Esophagus squamous epithelium (tissue), 5 donors: ENCODE data around the gene PPFIBP1. TPM values are rescaled to one million over a fixed set of nuclear protein-coding genes. Genes with fewer than 3 reads are reported as not detected.
"Not testable (repeated sequence)": the region's sequence is repeated elsewhere in the genome, so short reads cannot be mapped to it uniquely, and the experiment has no call there.

Source experiments
- DNase-seq: peaks from one replicate; lab custom pipeline; 2025; lab: John Stamatoyannopoulos, UW
- H3K27ac ChIP-seq, 4 donors: fragments of 200-600 bp; sonication (generic); one replicate each; pipeline ENCODE4 v1.5.1; 2016 to 2019; ENCODE audit warnings: mild to moderate bottlenecking in 1 of 4
- H3K27me3 ChIP-seq, 4 donors: fragments of 200-600 bp; sonication (generic); 1 replicate in 3 of 4; 2 replicates in 1 of 4; pipeline versions ENCODE4 v1.5.1 to v1.6.0; 2017 to 2021; ENCODE audit warnings: antibody characterized with exemption in 1 of 4
- H3K36me3 ChIP-seq, 3 donors: fragments of 200-600 bp; sonication (generic); one replicate each; pipeline ENCODE4 v1.5.1; 2016 to 2019
- H3K4me1 ChIP-seq, 3 donors: fragments of 200-600 bp; sonication (generic); one replicate each; pipeline ENCODE4 v1.5.1; 2017 to 2019
- H3K4me3 ChIP-seq, 4 donors: fragments of 200-600 bp; sonication (generic); 1 replicate in 3 of 4; 2 replicates in 1 of 4; pipeline ENCODE4 v1.5.1; 2016 to 2019; ENCODE audit warnings: mild to moderate bottlenecking in 2 of 4, moderate library complexity in 1 of 4
- H3K9me3 ChIP-seq, 3 donors: fragments of 200-600 bp; sonication (generic); one replicate each; pipeline ENCODE4 v1.5.1; 2016 to 2019
- POLR2A ChIP-seq, 4 donors: fragments of 450-650 bp; IDR thresholded peaks; one replicate each; pipeline ENCODE4 v1.6.1; 2017; ENCODE audit warnings: antibody characterized with exemption in 4 of 4, mild to moderate bottlenecking in 4 of 4, moderate library complexity in 3 of 4
- WGBS, 2 donors: methylation state at CpG; one replicate each; pipeline ENCODE4 v1.1.5; 2018; 5-methylcytosine and 5-hydroxymethylcytosine counted together
- intact Hi-C: fragments of 100-400 bp; cut with DNase I; formaldehyde crosslinking; loops from one replicate; pipeline ENCODE4 v1.15.0; 2022
- total RNA-seq, 4 donors: library from RNA; depleted of rRNA; stranded (reverse); fragments of >200 nt; gene quantifications; one replicate each; pipeline ENCODE4 v1.1.0, GENCODE V29; 2016
- TF ChIP-seq, protein P1 (sequence below), 6 experiments: fragments of 450-650 bp in 4 of 6; fragments of 200-600 bp in 2 of 6; sonication (generic) in 2 of 6; IDR thresholded peaks; one replicate each; pipeline ENCODE4 v1.5.1; 2016 to 2019; ENCODE audit warnings: antibody characterized with exemption in 6 of 6, mild to moderate bottlenecking in 4 of 6, moderate library complexity in 4 of 6
- donor health status: DM: yes; HTN: yes; CAD: no.

Gene PPFIBP1
- total RNA-seq, 4 donors from 2014 or later = 41.9 to 62.6 (median 46.7) TPM

DNA sequence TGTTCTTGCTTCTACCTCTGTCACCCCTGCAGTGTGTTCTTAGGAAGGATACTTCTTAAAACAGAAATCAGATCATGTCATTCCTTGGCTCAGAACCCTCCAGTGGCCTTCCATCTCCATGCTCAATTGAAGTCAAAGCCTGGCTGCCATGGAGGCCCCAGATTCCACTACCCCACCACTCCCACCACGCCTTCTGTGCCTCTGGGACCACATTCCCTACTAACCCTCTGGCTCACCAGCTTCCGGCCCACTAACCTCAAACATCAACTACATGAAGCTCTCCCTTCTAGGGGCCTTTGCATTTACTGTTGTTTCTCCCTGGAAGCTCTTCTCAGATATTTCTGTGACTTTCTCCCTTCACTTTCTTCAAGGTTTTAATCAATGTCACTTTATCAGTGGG lies 96.1 kb downstream of the PPFIBP1 start:
- intact Hi-C loops = no loop called here
- no peak overlapping the region for H3K4me3 ChIP-seq
- H3K27ac ChIP-seq = no peak overlapping the region
- 83 to 91% methylated on average over 2 of the region's 2 CpGs for WGBS, 2 donors
- TF ChIP-seq POLR2A (IDR thresholded peaks at IDR 0.05) = no peak
- TF ChIP-seq, protein P1, sequence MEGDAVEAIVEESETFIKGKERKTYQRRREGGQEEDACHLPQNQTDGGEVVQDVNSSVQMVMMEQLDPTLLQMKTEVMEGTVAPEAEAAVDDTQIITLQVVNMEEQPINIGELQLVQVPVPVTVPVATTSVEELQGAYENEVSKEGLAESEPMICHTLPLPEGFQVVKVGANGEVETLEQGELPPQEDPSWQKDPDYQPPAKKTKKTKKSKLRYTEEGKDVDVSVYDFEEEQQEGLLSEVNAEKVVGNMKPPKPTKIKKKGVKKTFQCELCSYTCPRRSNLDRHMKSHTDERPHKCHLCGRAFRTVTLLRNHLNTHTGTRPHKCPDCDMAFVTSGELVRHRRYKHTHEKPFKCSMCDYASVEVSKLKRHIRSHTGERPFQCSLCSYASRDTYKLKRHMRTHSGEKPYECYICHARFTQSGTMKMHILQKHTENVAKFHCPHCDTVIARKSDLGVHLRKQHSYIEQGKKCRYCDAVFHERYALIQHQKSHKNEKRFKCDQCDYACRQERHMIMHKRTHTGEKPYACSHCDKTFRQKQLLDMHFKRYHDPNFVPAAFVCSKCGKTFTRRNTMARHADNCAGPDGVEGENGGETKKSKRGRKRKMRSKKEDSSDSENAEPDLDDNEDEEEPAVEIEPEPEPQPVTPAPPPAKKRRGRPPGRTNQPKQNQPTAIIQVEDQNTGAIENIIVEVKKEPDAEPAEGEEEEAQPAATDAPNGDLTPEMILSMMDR (IDR thresholded peaks at IDR 0.05) = no peak
- no peak for DNase-seq
- H3K4me1 ChIP-seq = peaks cover 3 to 52% (median 8%) of the 10 kb centered on the region in 3 donors
- no peaks in the 10 kb centered on the region for H3K27me3 ChIP-seq
- no peaks in the 10 kb centered on the region for H3K36me3 ChIP-seq
- no peaks in the 10 kb centered on the region for H3K9me3 ChIP-seq

GRCh38 chr12:27622436-27623195 lies 98.6 kb downstream of the PPFIBP1 start:
- 75 to 78% methylated on average over 9 of the region's 9 CpGs for WGBS, 2 donors

GRCh38 chr12:27623645-27624044 lies 99.6 kb downstream of the PPFIBP1 start:
- no peaks in the 10 kb centered on the region for H3K36me3 ChIP-seq
- H3K27me3 ChIP-seq = no peaks in the 10 kb centered on the region
- 89 to 90% methylated on average over 5 of the region's 5 CpGs for WGBS, 2 donors
- TF ChIP-seq, protein P1 (IDR thresholded peaks at IDR 0.05) = no peak
- TF ChIP-seq POLR2A (IDR thresholded peaks at IDR 0.05) = no peak
- H3K4me1 ChIP-seq = peaks cover 4 to 58% (median 19%) of the 10 kb centered on the region in 3 donors
- H3K4me3 ChIP-seq = no peak overlapping the region
- intact Hi-C loops = no loop called here
- H3K27ac ChIP-seq = no peak overlapping the region
- H3K9me3 ChIP-seq = no peaks in the 10 kb centered on the region
- DNase-seq = no peak

More at GRCh38 chr12:27622436-27623195, 98.6 kb downstream of the PPFIBP1 start:
- Histone ChIP-seq H3K27me3 (no peaks in the 10 kb centered on the region), H3K4me3 (no peak overlapping the region), H3K4me1 (peaks cover 0 to 50% (median 14%) of the 10 kb centered on the region in 3 donors), H3K27ac (no peak overlapping the region), H3K36me3 (no peaks in the 10 kb centered on the region), H3K9me3 (no peaks in the 10 kb centered on the region)
- no peak for DNase-seq
- intact Hi-C loops = no loop called here
- TF ChIP-seq, protein P1 (IDR thresholded peaks at IDR 0.05) = no peak
- no peak for TF ChIP-seq POLR2A (IDR thresholded peaks at IDR 0.05)

DNA sequence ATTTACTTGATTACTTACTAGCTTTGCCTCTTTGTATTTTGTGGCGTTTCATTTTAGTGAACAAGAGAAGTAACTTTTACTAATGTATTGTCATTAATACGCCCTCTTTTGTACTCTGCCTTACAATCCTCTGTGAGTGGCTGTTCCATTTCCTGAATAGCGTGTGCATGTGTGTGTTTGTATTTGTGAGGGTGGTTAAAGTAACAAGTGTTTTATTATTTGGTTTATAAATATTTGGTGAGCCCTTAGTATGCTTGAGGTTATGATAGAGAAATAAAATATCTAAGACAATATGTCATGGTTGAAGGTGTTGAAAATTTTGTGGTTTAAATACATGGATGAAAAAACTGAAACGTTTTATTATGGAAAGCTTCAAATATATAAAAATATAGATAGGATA lies 100.6 kb downstream of the PPFIBP1 start:
- Histone ChIP-seq H3K4me1 (peaks cover 4 to 52% (median 19%) of the 10 kb centered on the region in 3 donors), H3K27ac (no peak overlapping the region), H3K4me3 (no peak overlapping the region), H3K9me3 (no peaks in the 10 kb centered on the region), H3K27me3 (no peaks in the 10 kb centered on the region), H3K36me3 (no peaks in the 10 kb centered on the region)
- no peak for TF ChIP-seq POLR2A (IDR thresholded peaks at IDR 0.05)
- TF ChIP-seq, protein P1 (IDR thresholded peaks at IDR 0.05) = no peak
- no peak for DNase-seq
- intact Hi-C loops = no loop called here
- WGBS, 2 donors = 54 to 55% methylated on average over 4 of the region's 4 CpGs

DNA sequence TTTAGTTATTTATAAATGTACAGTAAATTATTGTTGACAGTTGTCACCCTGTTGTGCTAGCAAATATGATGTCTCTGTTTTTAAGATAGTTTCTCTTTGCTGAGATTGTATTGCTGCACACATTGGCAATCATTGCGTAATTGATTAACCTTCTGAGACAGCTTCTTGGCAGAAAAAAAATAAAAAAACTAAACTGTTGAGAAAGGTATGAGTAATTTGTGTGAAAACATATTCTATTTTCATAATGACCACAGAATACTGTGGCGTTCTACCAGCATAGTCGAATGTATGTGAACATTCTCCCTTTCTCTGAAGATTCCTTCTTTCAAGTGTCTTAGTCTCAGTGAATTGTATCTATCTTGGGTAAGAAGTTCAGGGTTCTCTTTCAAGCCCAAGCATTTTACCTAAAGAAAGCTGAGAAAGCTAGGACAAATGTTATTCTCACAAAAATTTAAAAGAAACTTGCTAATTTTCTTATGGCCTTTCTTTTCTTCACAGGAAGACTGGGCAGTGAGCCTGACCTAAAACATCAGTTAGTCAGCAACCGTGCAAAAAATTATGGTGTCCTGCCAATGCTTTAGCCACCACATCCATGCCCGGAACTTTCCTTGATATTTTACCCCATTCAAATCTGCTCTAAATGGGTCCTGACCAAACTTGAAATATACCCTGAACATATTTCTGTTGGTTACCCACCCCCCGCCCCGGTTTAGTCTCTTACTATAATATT lies 103.3 kb downstream of the PPFIBP1 start:
- intact Hi-C loops = no loop called here
- H3K27ac ChIP-seq = peak overlapping the region; percentile 45 to 67 (median 62)
- no peaks in the 10 kb centered on the region for H3K27me3 ChIP-seq
- H3K4me1 ChIP-seq = peaks cover 4 to 50% (median 19%) of the 10 kb centered on the region in 3 donors
- WGBS, 2 donors = 35 to 48% methylated on average over 6 to 7 of the region's 7 CpGs
- no peak for DNase-seq
- no peaks in the 10 kb centered on the region for H3K9me3 ChIP-seq
- H3K4me3 ChIP-seq = no peak overlapping the region
- TF ChIP-seq, protein P1 (IDR thresholded peaks at IDR 0.05) = peak in 1 of 6 experiments; percentile 7
- TF ChIP-seq POLR2A (IDR thresholded peaks at IDR 0.05) = no peak
- H3K36me3 ChIP-seq = no peaks in the 10 kb centered on the region

DNA sequence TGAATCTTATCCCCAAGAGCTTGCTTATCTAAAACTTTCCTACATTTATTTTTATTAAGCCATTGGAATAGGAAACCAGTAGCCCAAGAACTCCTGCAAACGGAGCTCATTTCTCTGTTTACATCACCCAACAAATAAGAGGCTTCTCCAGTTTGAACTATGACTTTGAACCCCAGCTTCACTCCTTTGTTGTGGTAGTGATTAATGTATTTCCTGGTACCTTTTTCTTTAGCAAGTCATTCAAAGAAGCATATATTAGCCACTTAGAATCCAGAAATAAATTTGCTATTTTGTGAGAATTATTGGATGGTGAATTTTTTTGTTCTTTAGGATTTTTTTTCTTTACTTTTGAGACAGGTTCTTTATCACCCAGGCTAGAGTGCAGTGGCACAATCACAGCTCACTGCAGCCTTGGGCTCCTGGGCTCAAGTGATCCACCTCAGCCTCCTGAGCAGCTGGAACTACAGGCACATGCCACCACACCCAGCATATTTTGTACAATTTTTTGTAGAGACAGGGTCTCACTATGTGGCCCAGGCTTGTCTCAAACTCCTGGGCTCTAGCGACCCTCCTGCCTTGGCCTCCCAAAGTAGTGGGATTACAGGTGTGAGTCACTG lies 104.0 kb downstream of the PPFIBP1 start:
- H3K9me3 ChIP-seq, H3K4me3 ChIP-seq, H3K27me3 ChIP-seq, intact Hi-C loops, DNase-seq, H3K36me3 ChIP-seq: not testable (repeated sequence)
- peak overlapping the region in 3 of 4 donors; percentile 57 to 67 (median 67) for H3K27ac ChIP-seq
- 30 to 33% methylated on average over 2 of the region's 2 CpGs for WGBS, 2 donors
- H3K4me1 ChIP-seq = peaks cover 4 to 44% (median 19%) of the 10 kb centered on the region in 3 donors

GRCh38 chr12:27630219-27630618 lies 106.2 kb downstream of the PPFIBP1 start:
- H3K9me3 ChIP-seq, intact Hi-C loops: not testable (repeated sequence)
- H3K36me3 ChIP-seq = peaks cover 0 to 10% (median 0%) of the 10 kb centered on the region in 3 donors

More at GRCh38 chr12:27630219-27630618, 106.2 kb downstream of the PPFIBP1 start:
- not testable (repeated sequence) for DNase-seq, H3K4me3 ChIP-seq, H3K27me3 ChIP-seq, H3K27ac ChIP-seq
- 78 to 87% methylated on average over 2 of the region's 2 CpGs for WGBS, 2 donors
- peaks cover 4 to 38% (median 19%) of the 10 kb centered on the region in 3 donors for H3K4me1 ChIP-seq
